A549 (cell line): Measurements from ENCODE around the gene TBX21.

ENCODE experiments used
- CTCF ChIP-seq: fragments of >200 bp; sonication (Bioruptor Twin); formaldehyde crosslinking; IDR thresholded peaks from 3 replicates; pipeline ENCODE4 v1.5.1; 2016
- ELK1 ChIP-seq: fragments of 150-350 bp; IDR thresholded peaks from 2 replicates; pipeline ENCODE4 v1.6.1; 2014; ENCODE audit warnings: low read depth, mild to moderate bottlenecking, low read length
- POLR2A ChIP-seq: IDR thresholded peaks from 2 replicates; pipeline ENCODE4 v1.6.1; 2012; ENCODE audit warnings: mild to moderate bottlenecking, low read length

- no peak for TF ChIP-seq ELK1
- TF ChIP-seq CTCF = no peak
- TF ChIP-seq POLR2A = no peak
Observed at GRCh38 chr17:47760409-47761140, 27.5 kb downstream of the TBX21 start.
